Testis (tissue), 2 donors: ENCODE data around the gene EXOC2.

Experiments used
- POLR2A ChIP-seq: fragments of 450-650 bp; IDR thresholded peaks from one replicate; pipeline ENCODE4 v1.6.1; 2017; ENCODE audit warnings: antibody characterized with exemption, mild to moderate bottlenecking, moderate library complexity
- TF ChIP-seq, protein P1 (sequence below), 3 experiments: fragments of 450-650 bp in 2 of 3; fragments of 200-600 bp in 1 of 3; sonication (generic) in 1 of 3; IDR thresholded peaks; one replicate each; pipeline ENCODE4 v1.5.1; 2016 to 2019; ENCODE audit warnings: antibody characterized with exemption in 3 of 3, mild to moderate bottlenecking in 2 of 3, moderate library complexity in 1 of 3

DNA sequence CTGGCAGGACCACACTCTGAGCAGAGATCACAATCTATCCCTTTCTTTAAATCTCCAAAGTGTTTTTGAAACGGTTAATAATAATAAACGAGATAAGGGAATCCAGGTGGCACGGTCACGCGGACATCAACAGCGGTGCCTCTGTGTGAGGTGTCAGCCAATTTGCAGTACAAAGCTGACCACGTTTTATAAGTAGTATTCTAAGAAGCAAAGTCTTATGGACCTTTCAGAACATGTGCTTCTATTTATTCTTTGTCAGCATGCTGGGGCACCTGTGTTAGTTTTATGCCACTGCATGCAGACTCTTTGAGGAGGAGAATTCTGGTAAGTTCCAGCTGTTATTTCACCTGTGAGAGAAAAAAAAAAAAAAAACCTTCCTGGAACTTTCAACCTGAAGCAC, 39.0 kb upstream of the EXOC2 start:
- TF ChIP-seq, protein P1, sequence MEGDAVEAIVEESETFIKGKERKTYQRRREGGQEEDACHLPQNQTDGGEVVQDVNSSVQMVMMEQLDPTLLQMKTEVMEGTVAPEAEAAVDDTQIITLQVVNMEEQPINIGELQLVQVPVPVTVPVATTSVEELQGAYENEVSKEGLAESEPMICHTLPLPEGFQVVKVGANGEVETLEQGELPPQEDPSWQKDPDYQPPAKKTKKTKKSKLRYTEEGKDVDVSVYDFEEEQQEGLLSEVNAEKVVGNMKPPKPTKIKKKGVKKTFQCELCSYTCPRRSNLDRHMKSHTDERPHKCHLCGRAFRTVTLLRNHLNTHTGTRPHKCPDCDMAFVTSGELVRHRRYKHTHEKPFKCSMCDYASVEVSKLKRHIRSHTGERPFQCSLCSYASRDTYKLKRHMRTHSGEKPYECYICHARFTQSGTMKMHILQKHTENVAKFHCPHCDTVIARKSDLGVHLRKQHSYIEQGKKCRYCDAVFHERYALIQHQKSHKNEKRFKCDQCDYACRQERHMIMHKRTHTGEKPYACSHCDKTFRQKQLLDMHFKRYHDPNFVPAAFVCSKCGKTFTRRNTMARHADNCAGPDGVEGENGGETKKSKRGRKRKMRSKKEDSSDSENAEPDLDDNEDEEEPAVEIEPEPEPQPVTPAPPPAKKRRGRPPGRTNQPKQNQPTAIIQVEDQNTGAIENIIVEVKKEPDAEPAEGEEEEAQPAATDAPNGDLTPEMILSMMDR (IDR thresholded peaks at IDR 0.05) = no peak
- TF ChIP-seq POLR2A = no peak
